ENCODE measurements around the gene PEX3. TPM values are rescaled to one million over a fixed set of nuclear protein-coding genes. Genes with fewer than 3 reads are reported as not detected.

Gene PEX3
- total RNA-seq, 1 experiment from 2014 or later: 13.5 TPM

DNA sequence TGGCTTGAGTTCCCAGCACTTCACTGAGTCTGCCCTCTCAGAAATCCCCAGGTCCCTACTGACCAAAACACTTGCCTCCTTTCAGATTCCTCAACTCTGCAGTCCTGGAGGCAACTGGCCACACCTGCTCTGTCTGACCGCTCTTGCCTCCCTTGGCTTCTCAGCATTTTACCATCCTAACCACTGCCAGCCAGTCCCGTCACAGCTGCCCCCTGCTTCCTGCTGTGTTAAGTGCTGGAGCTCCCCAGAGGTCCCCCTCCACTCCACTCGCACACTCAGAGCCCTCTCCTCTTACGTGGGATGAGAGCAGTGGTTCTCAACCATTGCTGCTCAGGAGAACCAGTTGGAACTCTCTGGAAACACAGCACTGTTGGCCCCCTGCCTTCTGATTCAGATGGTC, 20.6 kb upstream of the PEX3 start:
- H3K4me3 Mint-ChIP-seq: no peak overlapping the region
- DNase-seq (ENCODE audit: low spot score) (no peak), ATAC-seq (no peak)
- peaks cover 15% of the 10 kb centered on the region for H3K36me3 Mint-ChIP-seq
- H3K27ac Mint-ChIP-seq: no peak overlapping the region
- no peaks in the 10 kb centered on the region for H3K9me3 Mint-ChIP-seq
- ChIA-PET POLR2A (no interaction called here), CTCF (no interaction called here)
- TF ChIP-seq ZNF423 (CRISPR knock-in tag; IDR thresholded peaks at IDR 0.05) (no peak), ZMAT4 (CRISPR knock-in tag; IDR thresholded peaks at IDR 0.05) (no peak)
- no peaks in the 10 kb centered on the region; the same call in 1 of the 2 replicates for H3K4me1 Mint-ChIP-seq
- no peaks in the 10 kb centered on the region for H3K27me3 Mint-ChIP-seq (ENCODE audit: low read depth)

DNA sequence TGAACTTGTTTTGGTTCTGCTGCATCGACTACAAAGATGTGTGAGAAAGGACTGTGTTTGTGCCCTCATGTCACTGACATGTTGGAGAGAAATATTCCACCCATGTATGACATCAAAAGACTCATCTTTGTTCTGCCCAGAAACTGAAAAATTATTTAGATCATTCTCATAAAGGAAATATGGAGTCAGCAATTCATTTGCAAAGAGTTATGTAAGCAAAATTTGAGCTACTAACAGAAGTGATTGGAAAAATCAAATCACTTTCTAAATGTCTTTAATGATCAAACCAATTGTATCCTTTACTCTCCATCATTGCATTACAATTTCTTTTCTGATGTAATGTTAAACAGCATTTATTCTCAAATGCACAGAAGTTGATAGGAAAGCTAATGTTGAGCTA, 19.4 kb upstream of the PEX3 start:
- DNase-seq (ENCODE audit: low spot score) (no peak), ATAC-seq (no peak)
- CTCF ChIA-PET: no interaction called here
- no peaks in the 10 kb centered on the region for H3K9me3 Mint-ChIP-seq
- peaks cover 18% of the 10 kb centered on the region for H3K36me3 Mint-ChIP-seq
- H3K4me1 Mint-ChIP-seq: no peaks in the 10 kb centered on the region; the same call in 1 of the 2 replicates
- POLR2A ChIA-PET: no interaction called here
- H3K27me3 Mint-ChIP-seq (ENCODE audit: low read depth): no peaks in the 10 kb centered on the region
- H3K27ac Mint-ChIP-seq: no peak overlapping the region
- H3K4me3 Mint-ChIP-seq: no peak overlapping the region
- TF ChIP-seq TEAD1 (CRISPR knock-in tag; IDR thresholded peaks at IDR 0.05): no peak
- TF ChIP-seq, protein P1, sequence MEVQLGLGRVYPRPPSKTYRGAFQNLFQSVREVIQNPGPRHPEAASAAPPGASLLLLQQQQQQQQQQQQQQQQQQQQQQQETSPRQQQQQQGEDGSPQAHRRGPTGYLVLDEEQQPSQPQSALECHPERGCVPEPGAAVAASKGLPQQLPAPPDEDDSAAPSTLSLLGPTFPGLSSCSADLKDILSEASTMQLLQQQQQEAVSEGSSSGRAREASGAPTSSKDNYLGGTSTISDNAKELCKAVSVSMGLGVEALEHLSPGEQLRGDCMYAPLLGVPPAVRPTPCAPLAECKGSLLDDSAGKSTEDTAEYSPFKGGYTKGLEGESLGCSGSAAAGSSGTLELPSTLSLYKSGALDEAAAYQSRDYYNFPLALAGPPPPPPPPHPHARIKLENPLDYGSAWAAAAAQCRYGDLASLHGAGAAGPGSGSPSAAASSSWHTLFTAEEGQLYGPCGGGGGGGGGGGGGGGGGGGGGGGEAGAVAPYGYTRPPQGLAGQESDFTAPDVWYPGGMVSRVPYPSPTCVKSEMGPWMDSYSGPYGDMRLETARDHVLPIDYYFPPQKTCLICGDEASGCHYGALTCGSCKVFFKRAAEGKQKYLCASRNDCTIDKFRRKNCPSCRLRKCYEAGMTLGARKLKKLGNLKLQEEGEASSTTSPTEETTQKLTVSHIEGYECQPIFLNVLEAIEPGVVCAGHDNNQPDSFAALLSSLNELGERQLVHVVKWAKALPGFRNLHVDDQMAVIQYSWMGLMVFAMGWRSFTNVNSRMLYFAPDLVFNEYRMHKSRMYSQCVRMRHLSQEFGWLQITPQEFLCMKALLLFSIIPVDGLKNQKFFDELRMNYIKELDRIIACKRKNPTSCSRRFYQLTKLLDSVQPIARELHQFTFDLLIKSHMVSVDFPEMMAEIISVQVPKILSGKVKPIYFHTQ (CRISPR knock-in tag; IDR thresholded peaks at IDR 0.05): no peak
- TF ChIP-seq ZNF138 (CRISPR knock-in tag; conservative IDR thresholded peaks at IDR 0.05): no peak
- TF ChIP-seq, protein P2, sequence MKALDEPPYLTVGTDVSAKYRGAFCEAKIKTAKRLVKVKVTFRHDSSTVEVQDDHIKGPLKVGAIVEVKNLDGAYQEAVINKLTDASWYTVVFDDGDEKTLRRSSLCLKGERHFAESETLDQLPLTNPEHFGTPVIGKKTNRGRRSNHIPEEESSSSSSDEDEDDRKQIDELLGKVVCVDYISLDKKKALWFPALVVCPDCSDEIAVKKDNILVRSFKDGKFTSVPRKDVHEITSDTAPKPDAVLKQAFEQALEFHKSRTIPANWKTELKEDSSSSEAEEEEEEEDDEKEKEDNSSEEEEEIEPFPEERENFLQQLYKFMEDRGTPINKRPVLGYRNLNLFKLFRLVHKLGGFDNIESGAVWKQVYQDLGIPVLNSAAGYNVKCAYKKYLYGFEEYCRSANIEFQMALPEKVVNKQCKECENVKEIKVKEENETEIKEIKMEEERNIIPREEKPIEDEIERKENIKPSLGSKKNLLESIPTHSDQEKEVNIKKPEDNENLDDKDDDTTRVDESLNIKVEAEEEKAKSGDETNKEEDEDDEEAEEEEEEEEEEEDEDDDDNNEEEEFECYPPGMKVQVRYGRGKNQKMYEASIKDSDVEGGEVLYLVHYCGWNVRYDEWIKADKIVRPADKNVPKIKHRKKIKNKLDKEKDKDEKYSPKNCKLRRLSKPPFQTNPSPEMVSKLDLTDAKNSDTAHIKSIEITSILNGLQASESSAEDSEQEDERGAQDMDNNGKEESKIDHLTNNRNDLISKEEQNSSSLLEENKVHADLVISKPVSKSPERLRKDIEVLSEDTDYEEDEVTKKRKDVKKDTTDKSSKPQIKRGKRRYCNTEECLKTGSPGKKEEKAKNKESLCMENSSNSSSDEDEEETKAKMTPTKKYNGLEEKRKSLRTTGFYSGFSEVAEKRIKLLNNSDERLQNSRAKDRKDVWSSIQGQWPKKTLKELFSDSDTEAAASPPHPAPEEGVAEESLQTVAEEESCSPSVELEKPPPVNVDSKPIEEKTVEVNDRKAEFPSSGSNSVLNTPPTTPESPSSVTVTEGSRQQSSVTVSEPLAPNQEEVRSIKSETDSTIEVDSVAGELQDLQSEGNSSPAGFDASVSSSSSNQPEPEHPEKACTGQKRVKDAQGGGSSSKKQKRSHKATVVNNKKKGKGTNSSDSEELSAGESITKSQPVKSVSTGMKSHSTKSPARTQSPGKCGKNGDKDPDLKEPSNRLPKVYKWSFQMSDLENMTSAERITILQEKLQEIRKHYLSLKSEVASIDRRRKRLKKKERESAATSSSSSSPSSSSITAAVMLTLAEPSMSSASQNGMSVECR (CRISPR knock-in tag; IDR thresholded peaks at IDR 0.05; ENCODE audit: borderline replicate concordance): no peak
- TF ChIP-seq OVOL2 (CRISPR knock-in tag; IDR thresholded peaks at IDR 0.05; ENCODE audit: borderline replicate concordance): no peak
- TF ChIP-seq ZSCAN18 (CRISPR knock-in tag; IDR thresholded peaks at IDR 0.05): no peak
- TF ChIP-seq, protein P3, sequence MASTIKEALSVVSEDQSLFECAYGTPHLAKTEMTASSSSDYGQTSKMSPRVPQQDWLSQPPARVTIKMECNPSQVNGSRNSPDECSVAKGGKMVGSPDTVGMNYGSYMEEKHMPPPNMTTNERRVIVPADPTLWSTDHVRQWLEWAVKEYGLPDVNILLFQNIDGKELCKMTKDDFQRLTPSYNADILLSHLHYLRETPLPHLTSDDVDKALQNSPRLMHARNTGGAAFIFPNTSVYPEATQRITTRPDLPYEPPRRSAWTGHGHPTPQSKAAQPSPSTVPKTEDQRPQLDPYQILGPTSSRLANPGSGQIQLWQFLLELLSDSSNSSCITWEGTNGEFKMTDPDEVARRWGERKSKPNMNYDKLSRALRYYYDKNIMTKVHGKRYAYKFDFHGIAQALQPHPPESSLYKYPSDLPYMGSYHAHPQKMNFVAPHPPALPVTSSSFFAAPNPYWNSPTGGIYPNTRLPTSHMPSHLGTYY (CRISPR knock-in tag; IDR thresholded peaks at IDR 0.05): no peak
- no peak for TF ChIP-seq SOX15 (CRISPR knock-in tag; IDR thresholded peaks at IDR 0.05)
- TF ChIP-seq, protein P4, sequence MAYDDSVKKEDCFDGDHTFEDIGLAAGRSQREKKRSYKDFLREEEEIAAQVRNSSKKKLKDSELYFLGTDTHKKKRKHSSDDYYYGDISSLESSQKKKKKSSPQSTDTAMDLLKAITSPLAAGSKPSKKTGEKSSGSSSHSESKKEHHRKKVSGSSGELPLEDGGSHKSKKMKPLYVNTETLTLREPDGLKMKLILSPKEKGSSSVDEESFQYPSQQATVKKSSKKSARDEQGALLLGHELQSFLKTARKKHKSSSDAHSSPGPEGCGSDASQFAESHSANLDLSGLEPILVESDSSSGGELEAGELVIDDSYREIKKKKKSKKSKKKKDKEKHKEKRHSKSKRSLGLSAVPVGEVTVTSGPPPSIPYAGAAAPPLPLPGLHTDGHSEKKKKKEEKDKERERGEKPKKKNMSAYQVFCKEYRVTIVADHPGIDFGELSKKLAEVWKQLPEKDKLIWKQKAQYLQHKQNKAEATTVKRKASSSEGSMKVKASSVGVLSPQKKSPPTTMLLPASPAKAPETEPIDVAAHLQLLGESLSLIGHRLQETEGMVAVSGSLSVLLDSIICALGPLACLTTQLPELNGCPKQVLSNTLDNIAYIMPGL (CRISPR knock-in tag; IDR thresholded peaks at IDR 0.05): no peak
- TF ChIP-seq ZNF423 (CRISPR knock-in tag; IDR thresholded peaks at IDR 0.05): no peak

Data from WTC11 (cell line).